ENCODE results near the gene PTPN3.

PTPN3 gene

GRCh38 chr9:109454041-109454440 is 44.1 kb downstream of the PTPN3 start:
- no peak for ATAC-seq
- peaks cover 44% of the 10 kb centered on the region for H3K27me3 Mint-ChIP-seq
- H3K4me1 Mint-ChIP-seq = no peaks in the 10 kb centered on the region
- H3K27ac Mint-ChIP-seq = no peak overlapping the region
- no peak overlapping the region for H3K4me3 Mint-ChIP-seq
- no peak for DNase-seq
- H3K9me3 Mint-ChIP-seq = no peaks in the 10 kb centered on the region

DNA sequence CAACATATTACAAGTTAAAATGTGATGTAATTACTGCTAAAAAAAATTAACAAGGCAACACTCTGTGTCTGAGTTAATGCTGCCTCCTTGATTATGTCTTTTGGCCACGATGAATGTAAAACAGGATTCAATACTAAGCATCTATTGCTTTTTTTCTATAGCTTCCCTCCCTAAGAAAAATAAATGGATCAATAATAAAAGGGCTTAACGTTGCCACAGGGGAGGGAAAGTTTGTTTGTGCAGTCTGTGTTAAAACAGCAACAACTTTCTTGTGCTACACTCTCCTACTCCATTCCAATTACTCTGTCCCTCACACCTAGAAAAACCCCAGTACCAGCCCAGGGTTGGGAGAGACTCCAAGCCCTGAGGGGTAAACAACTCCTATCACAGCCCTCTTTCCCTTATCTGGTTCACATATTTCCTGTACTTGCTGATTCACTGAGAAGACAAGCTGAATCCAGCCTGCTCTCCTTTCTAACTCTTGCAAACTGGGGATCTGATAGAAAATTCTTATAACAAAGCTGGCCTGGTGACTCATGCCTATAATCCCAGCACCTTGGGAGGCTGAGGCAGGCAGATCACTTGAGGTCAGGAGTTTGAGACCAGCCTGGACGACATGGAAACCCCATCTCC is 44.8 kb downstream of the PTPN3 start:
- H3K27me3 Mint-ChIP-seq = peaks cover 44% of the 10 kb centered on the region
- DNase-seq (no peak), ATAC-seq (no peak)
- H3K4me3 Mint-ChIP-seq = no peak overlapping the region
- no peaks in the 10 kb centered on the region for H3K9me3 Mint-ChIP-seq
- H3K27ac Mint-ChIP-seq = no peak overlapping the region
- H3K4me1 Mint-ChIP-seq = peaks cover 4% of the 10 kb centered on the region

- no peaks in the 10 kb centered on the region for H3K9me3 Mint-ChIP-seq
- H3K4me3 Mint-ChIP-seq = no peak overlapping the region
- ATAC-seq (no peak), DNase-seq (no peak)
- peaks cover 44% of the 10 kb centered on the region for H3K27me3 Mint-ChIP-seq
- peaks cover 10% of the 10 kb centered on the region for H3K4me1 Mint-ChIP-seq
- H3K27ac Mint-ChIP-seq = no peak overlapping the region
These were observed 45.3 kb downstream of the PTPN3 start for GRCh38 chr9:109452761-109453160.

DNA sequence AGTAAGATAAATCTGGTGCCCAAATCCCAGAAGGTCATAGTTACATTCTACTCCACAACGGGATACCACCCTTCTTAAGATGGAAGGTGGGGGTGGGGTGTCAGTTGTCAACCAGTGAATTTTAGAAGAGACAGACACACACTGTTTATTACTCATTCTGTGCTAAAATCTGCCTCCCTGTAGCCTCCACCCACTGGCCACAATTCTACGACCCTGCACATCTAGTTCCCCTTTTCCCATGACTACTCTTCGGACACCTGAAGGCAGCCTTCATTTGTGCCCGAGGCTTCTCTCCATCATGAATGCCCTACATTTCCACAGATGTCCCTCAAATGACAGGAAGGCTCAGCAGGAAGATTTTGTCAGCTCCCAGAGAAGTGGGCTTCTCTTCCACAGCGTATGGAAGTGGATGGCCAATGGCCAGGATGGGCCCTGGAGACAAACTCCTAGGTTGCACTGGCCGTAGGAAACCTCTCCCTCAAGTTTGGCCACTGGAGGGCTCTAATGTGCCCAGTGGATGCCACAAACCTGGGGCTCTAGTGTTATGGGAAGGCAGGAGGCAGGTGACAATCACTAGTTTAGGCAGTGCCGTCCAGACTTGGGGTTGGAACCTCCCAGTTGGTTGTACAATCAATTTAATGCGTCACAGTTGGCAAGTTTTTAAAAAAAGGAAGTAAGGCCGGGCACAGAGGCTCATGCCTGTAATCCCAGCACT is 46.6 kb downstream of the PTPN3 start:
- ATAC-seq (no peak), DNase-seq (no peak)
- peaks cover 43% of the 10 kb centered on the region for H3K27me3 Mint-ChIP-seq

DNA sequence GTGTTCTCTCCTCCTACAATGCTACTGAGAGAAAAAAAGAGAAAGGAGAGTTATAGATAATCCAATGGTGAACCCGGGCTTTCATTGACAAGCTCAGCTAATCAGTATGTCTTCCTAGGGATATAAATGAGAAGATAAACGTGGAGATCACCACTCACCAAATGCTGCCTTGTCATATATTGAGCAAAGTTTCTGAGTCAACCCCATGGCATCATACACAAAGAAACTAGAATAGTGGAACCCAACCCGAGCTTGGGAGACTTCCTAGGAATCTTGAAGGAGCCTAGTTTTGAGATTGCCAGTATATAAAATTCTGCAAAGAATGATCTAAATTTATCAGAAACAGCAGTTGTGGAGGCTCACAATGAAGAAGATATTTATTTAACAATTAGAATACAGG is 47.8 kb downstream of the PTPN3 start:
- Mint-ChIP-seq H3K4me1 (peaks cover 21% of the 10 kb centered on the region), H3K27me3 (peaks cover 41% of the 10 kb centered on the region), H3K9me3 (no peaks in the 10 kb centered on the region), H3K27ac (no peak overlapping the region), H3K4me3 (no peak overlapping the region)
- ATAC-seq = no peak
- no peak for DNase-seq

More for the DNA sequence above, 46.6 kb downstream of the PTPN3 start:
- Mint-ChIP-seq H3K4me1 (peaks cover 21% of the 10 kb centered on the region), H3K4me3 (no peak overlapping the region), H3K27ac (no peak overlapping the region), H3K9me3 (no peaks in the 10 kb centered on the region)

GRCh38 chr9:109449036-109449798 is 48.9 kb downstream of the PTPN3 start:
- Mint-ChIP-seq H3K4me1 (peaks cover 21% of the 10 kb centered on the region), H3K9me3 (no peaks in the 10 kb centered on the region), H3K27me3 (peaks cover 35% of the 10 kb centered on the region), H3K27ac (no peak overlapping the region), H3K4me3 (no peak overlapping the region)
- DNase-seq (no peak), ATAC-seq (no peak)

- DNase-seq (no peak), ATAC-seq (peak; percentile 29)
- no peaks in the 10 kb centered on the region for H3K9me3 Mint-ChIP-seq
- H3K27ac Mint-ChIP-seq = peak overlapping the region in 1 of 2 donors; percentile 2
- peak overlapping the region; percentile 14 to 49 for H3K4me3 Mint-ChIP-seq
- peaks cover 25% of the 10 kb centered on the region for H3K27me3 Mint-ChIP-seq
- H3K4me1 Mint-ChIP-seq = peaks cover 21% of the 10 kb centered on the region
These were observed 49.9 kb downstream of the PTPN3 start for GRCh38 chr9:109448223-109448622.

GRCh38 chr9:109447329-109448076 is 50.6 kb downstream of the PTPN3 start:
- H3K4me1 Mint-ChIP-seq = peaks cover 21% of the 10 kb centered on the region
- H3K9me3 Mint-ChIP-seq = no peaks in the 10 kb centered on the region
- ATAC-seq = peak; percentile 80
- H3K27me3 Mint-ChIP-seq = peaks cover 23% of the 10 kb centered on the region
- peak overlapping the region in 1 of 2 donors; percentile 17 for H3K27ac Mint-ChIP-seq
- H3K4me3 Mint-ChIP-seq = peak overlapping the region; percentile 2 to 49
- DNase-seq = peak; percentile 14 to 16

- Mint-ChIP-seq H3K27ac (no peak overlapping the region), H3K4me1 (peaks cover 38% of the 10 kb centered on the region), H3K27me3 (peaks cover 17% of the 10 kb centered on the region), H3K4me3 (no peak overlapping the region), H3K9me3 (no peaks in the 10 kb centered on the region)
- ATAC-seq (no peak), DNase-seq (no peak)
These were observed 53.3 kb downstream of the PTPN3 start for GRCh38 chr9:109444771-109445320.

GRCh38 chr9:109442716-109443115 is 55.4 kb downstream of the PTPN3 start:
- Mint-ChIP-seq H3K9me3 (no peaks in the 10 kb centered on the region), H3K27ac (no peak overlapping the region), H3K4me1 (peaks cover 39% of the 10 kb centered on the region), H3K4me3 (no peak overlapping the region), H3K27me3 (peaks cover 30% of the 10 kb centered on the region)
- DNase-seq (no peak), ATAC-seq (no peak)

DNA sequence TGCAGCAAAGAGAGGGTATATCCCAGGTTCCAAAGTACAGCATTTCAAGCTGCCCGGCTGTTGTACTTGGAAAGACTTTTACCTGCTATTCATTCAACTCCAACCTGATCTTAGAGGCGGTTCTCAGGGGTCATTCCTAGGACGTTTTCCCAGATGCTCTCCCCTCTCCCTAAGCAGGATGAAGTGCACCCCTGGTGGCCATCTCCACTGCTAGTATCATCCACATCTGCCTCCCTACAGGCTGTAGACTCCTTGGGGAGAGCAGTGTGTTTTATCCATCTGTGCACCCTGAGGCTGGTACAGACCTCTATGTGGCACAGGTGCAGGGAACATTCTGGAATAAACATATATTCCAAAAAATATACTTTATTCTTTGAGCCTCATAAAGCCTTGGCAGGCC is 56.8 kb downstream of the PTPN3 start:
- H3K27ac Mint-ChIP-seq = peak overlapping the region in 1 of 2 donors; percentile 66
- H3K9me3 Mint-ChIP-seq = no peaks in the 10 kb centered on the region
- H3K27me3 Mint-ChIP-seq = peaks cover 30% of the 10 kb centered on the region
- DNase-seq = no peak
- peak overlapping the region in 1 of 2 donors; percentile 33 for H3K4me3 Mint-ChIP-seq
- no peak for ATAC-seq
- peaks cover 28% of the 10 kb centered on the region for H3K4me1 Mint-ChIP-seq

DNA sequence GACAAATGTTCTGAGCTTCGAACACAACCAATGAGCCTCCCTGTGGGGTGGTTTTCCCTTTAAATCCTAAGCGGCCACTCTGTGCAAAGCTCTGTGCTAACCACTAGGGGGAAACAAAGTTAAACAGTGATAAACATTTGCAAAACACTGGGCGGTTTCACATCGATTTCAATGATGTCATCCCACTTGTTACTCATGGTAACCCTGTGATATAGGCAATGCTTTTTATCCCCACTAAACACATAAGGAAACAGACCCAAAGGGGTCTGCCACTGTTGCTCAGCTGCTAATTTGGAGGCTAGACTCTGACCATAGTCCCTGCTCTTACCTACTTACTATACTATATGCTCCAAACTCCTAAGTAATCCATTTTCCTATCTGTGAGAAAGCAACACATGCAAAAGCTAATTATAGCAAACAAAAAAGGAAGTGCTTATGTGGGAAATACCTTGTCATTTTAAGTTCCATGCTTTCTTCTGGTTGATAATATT is 57.3 kb downstream of the PTPN3 start:
- Mint-ChIP-seq H3K27ac (peak overlapping the region; percentile 12 to 66), H3K4me3 (peak overlapping the region; percentile 33 to 39), H3K9me3 (no peaks in the 10 kb centered on the region), H3K27me3 (peaks cover 25% of the 10 kb centered on the region), H3K4me1 (peaks cover 28% of the 10 kb centered on the region)
- ATAC-seq (peak; percentile 93), DNase-seq (peak; percentile 57 to 72)

DNA sequence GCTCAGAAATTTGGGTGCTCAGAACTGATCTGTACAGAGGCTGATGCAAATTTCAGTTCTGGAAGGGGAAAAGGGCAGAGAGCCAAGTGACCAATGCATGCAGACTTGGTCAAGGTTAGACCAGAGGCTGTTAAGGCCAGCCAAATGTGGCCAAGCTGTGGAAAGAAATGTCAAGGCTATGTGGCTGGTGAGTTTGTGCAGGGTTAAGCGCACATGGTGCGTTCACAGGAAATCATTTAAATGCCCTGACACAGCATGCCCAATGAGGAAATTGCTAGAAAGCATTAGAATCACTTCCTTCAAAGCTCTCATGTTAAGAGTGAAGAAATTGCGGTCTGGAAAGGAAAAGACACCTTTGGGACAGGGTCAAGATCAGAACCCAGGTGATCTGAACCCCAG is 58.0 kb downstream of the PTPN3 start:
- no peaks in the 10 kb centered on the region for H3K9me3 Mint-ChIP-seq
- H3K4me1 Mint-ChIP-seq = peaks cover 28% of the 10 kb centered on the region
- peaks cover 23% of the 10 kb centered on the region for H3K27me3 Mint-ChIP-seq
- DNase-seq = no peak
- no peak overlapping the region for H3K4me3 Mint-ChIP-seq
- ATAC-seq = peak; percentile 44
- H3K27ac Mint-ChIP-seq = no peak overlapping the region

GRCh38 chr9:109439378-109440116 is 58.6 kb downstream of the PTPN3 start:
- peaks cover 28% of the 10 kb centered on the region for H3K4me1 Mint-ChIP-seq
- no peak for ATAC-seq
- no peak overlapping the region for H3K27ac Mint-ChIP-seq
- DNase-seq = no peak
- H3K4me3 Mint-ChIP-seq = no peak overlapping the region
- H3K9me3 Mint-ChIP-seq = no peaks in the 10 kb centered on the region
- H3K27me3 Mint-ChIP-seq = peaks cover 28% of the 10 kb centered on the region

Measured in stimulated activated naive CD8-positive, alpha-beta T cell treated with anti-CD3 and anti-CD28 coated beads, Interleukin-15, amount 100 ng/mL, for 72 hours (primary cell).